Measurements from ENCODE around the gene ZNF543. TPM values are rescaled to one million over a fixed set of nuclear protein-coding genes. Genes with fewer than 3 reads are reported as not detected.

The ZNF543 gene
- total RNA-seq, 4 donors from 2014 or later, result 3.8 to 8.3 (median 7.1) TPM

GRCh38 chr19:57302727-57303401 is 17.4 kb upstream of the ZNF543 start:
- no peak for TF ChIP-seq CTCF (IDR thresholded peaks at IDR 0.05; ENCODE audit: low read depth)

GRCh38 chr19:57305056-57305455 is 15.2 kb upstream of the ZNF543 start:
- no peak for TF ChIP-seq CTCF (IDR thresholded peaks at IDR 0.05; ENCODE audit: low read depth)

- TF ChIP-seq CTCF (IDR thresholded peaks at IDR 0.05; ENCODE audit: low read depth), result no peak
These were observed 11.8 kb upstream of the ZNF543 start for GRCh38 chr19:57308514-57308913.

GRCh38 chr19:57310792-57311191 is 9.5 kb upstream of the ZNF543 start:
- TF ChIP-seq CTCF (IDR thresholded peaks at IDR 0.05; ENCODE audit: low read depth), result no peak

GRCh38 chr19:57314146-57314545 is 6.1 kb upstream of the ZNF543 start:
- TF ChIP-seq CTCF (IDR thresholded peaks at IDR 0.05; ENCODE audit: low read depth), result no peak

GRCh38 chr19:57317503-57317902 is 2.8 kb upstream of the ZNF543 start:
- TF ChIP-seq CTCF (IDR thresholded peaks at IDR 0.05; ENCODE audit: low read depth), result no peak

GRCh38 chr19:57319869-57320179 is 448 bp upstream of the ZNF543 start:
- TF ChIP-seq CTCF (IDR thresholded peaks at IDR 0.05; ENCODE audit: low read depth), result no peak

All from subcutaneous adipose tissue (tissue), 4 donors.